ENCODE results near the gene SORCS2. TPM values are rescaled to one million over a fixed set of nuclear protein-coding genes. Genes with fewer than 3 reads are reported as not detected.
A peak's percentile ranks its signal among the peaks of the same experiment; 100 is the strongest.

The SORCS2 gene
- total RNA-seq, 1 donor from 2014 or later = 3.0 TPM

GRCh38 chr4:7151668-7152227 lies 40.6 kb upstream of the SORCS2 start:
- H3K27ac Mint-ChIP-seq (ENCODE audit: unreplicated experiment) = no peak overlapping the region

DNA sequence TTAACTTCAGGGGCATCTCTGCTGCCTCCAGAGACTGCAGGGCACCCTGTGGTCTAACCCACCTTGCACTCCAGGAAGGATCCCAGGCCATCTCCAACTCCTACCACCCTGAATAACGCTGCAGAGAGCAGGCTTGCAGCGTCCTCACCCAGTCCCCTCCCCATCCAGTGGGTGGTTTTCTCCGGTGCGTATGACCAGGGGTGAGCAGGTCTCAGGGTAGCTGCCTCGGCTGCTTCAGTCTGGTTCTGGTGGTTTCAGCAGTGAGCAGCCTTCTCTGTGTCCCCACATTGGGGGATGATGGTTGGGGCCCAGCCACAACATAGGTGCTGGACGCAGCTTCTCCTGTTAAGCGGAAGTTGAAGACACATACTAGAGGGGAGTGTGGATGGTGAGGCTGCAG lies 38.6 kb upstream of the SORCS2 start:
- TF ChIP-seq, protein P1, sequence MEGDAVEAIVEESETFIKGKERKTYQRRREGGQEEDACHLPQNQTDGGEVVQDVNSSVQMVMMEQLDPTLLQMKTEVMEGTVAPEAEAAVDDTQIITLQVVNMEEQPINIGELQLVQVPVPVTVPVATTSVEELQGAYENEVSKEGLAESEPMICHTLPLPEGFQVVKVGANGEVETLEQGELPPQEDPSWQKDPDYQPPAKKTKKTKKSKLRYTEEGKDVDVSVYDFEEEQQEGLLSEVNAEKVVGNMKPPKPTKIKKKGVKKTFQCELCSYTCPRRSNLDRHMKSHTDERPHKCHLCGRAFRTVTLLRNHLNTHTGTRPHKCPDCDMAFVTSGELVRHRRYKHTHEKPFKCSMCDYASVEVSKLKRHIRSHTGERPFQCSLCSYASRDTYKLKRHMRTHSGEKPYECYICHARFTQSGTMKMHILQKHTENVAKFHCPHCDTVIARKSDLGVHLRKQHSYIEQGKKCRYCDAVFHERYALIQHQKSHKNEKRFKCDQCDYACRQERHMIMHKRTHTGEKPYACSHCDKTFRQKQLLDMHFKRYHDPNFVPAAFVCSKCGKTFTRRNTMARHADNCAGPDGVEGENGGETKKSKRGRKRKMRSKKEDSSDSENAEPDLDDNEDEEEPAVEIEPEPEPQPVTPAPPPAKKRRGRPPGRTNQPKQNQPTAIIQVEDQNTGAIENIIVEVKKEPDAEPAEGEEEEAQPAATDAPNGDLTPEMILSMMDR (IDR thresholded peaks at IDR 0.05) = no peak
- Mint-ChIP-seq H3K27me3 (ENCODE audit: unreplicated experiment) (peaks cover 52% of the 10 kb centered on the region), H3K4me3 (ENCODE audit: unreplicated experiment) (no peak overlapping the region), H3K4me1 (ENCODE audit: unreplicated experiment) (peaks cover 12% of the 10 kb centered on the region), H3K27ac (ENCODE audit: unreplicated experiment) (no peak overlapping the region), H3K36me3 (ENCODE audit: unreplicated experiment) (no peaks in the 10 kb centered on the region), H3K9me3 (ENCODE audit: unreplicated experiment) (no peaks in the 10 kb centered on the region)
- no peak for DNase-seq (ENCODE audit: extremely low spot score, unreplicated experiment)

More at GRCh38 chr4:7151668-7152227, 40.6 kb upstream of the SORCS2 start:
- Mint-ChIP-seq H3K36me3 (ENCODE audit: unreplicated experiment) (no peaks in the 10 kb centered on the region), H3K4me1 (ENCODE audit: unreplicated experiment) (peaks cover 14% of the 10 kb centered on the region), H3K27me3 (ENCODE audit: unreplicated experiment) (peaks cover 51% of the 10 kb centered on the region), H3K4me3 (ENCODE audit: unreplicated experiment) (no peak overlapping the region), H3K9me3 (ENCODE audit: unreplicated experiment) (no peaks in the 10 kb centered on the region)
- no peak for DNase-seq (ENCODE audit: extremely low spot score, unreplicated experiment)
- TF ChIP-seq, protein P1 (IDR thresholded peaks at IDR 0.05) = peak; percentile 34

GRCh38 chr4:7154351-7154981 lies 37.9 kb upstream of the SORCS2 start:
- H3K4me1 Mint-ChIP-seq (ENCODE audit: unreplicated experiment) = peaks cover 12% of the 10 kb centered on the region
- DNase-seq (ENCODE audit: extremely low spot score, unreplicated experiment) = no peak
- TF ChIP-seq, protein P1 (IDR thresholded peaks at IDR 0.05) = no peak
- H3K4me3 Mint-ChIP-seq (ENCODE audit: unreplicated experiment) = no peak overlapping the region
- H3K27me3 Mint-ChIP-seq (ENCODE audit: unreplicated experiment) = peaks cover 56% of the 10 kb centered on the region
- no peak overlapping the region for H3K27ac Mint-ChIP-seq (ENCODE audit: unreplicated experiment)
- no peaks in the 10 kb centered on the region for H3K36me3 Mint-ChIP-seq (ENCODE audit: unreplicated experiment)
- H3K9me3 Mint-ChIP-seq (ENCODE audit: unreplicated experiment) = no peaks in the 10 kb centered on the region

DNA sequence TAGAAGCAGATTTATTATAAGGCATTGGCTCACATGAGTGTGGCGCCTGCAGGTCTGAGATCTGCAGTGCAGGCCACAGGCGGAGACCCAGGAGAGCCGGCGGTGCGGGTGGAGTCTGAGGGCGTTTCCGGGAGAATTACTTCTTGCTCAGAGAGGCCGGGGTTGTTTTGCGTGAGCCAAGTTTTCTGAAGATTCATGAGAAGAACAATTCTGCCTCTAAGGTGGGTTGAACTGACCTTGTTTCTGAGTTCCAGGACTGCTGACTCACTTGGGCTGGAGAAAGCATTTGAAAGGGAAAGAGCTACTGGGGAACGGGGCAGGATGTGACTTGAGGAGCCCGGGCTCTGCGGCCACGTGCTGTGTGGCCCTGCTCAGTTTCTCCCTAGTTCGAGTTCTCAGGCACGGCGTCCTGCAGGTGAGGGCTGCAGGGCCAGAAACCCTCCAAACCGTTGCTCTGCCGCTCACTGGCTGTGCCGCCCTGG lies 36.7 kb upstream of the SORCS2 start:
- Mint-ChIP-seq H3K4me1 (ENCODE audit: unreplicated experiment) (peaks cover 13% of the 10 kb centered on the region), H3K27ac (ENCODE audit: unreplicated experiment) (no peak overlapping the region), H3K27me3 (ENCODE audit: unreplicated experiment) (peaks cover 53% of the 10 kb centered on the region), H3K4me3 (ENCODE audit: unreplicated experiment) (no peak overlapping the region), H3K36me3 (ENCODE audit: unreplicated experiment) (no peaks in the 10 kb centered on the region), H3K9me3 (ENCODE audit: unreplicated experiment) (no peaks in the 10 kb centered on the region)
- TF ChIP-seq, protein P1 (IDR thresholded peaks at IDR 0.05) = no peak
- no peak for DNase-seq (ENCODE audit: extremely low spot score, unreplicated experiment)

DNA sequence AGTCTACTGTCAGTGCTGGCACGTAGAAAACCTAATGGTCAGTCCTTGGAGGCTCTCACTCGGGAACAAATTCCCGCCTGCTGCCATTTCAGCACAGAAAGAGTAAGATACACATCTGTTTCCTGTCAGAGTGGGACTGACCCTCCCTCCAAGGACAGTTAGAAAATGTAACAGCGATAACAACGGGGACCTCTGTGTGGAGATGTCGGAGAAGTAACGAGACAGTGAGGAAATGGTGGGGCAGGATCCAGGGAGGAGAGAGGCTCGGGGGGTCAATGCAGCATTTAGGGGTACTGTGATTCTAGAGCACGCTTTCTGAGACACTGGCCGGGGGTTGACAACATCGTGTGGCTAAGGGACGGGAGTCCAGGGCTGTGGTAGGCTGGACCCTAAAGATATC lies 36.0 kb upstream of the SORCS2 start:
- Mint-ChIP-seq H3K4me1 (ENCODE audit: unreplicated experiment) (peaks cover 20% of the 10 kb centered on the region), H3K27ac (ENCODE audit: unreplicated experiment) (no peak overlapping the region), H3K36me3 (ENCODE audit: unreplicated experiment) (no peaks in the 10 kb centered on the region), H3K4me3 (ENCODE audit: unreplicated experiment) (no peak overlapping the region), H3K9me3 (ENCODE audit: unreplicated experiment) (no peaks in the 10 kb centered on the region), H3K27me3 (ENCODE audit: unreplicated experiment) (peaks cover 46% of the 10 kb centered on the region)
- no peak for DNase-seq (ENCODE audit: extremely low spot score, unreplicated experiment)
- TF ChIP-seq, protein P1 (IDR thresholded peaks at IDR 0.05) = no peak
